AG10803 (cell line): ENCODE results near the gene COCH.

Source experiments
- DNase-seq: peaks from one replicate; pipeline ENCODE4 v3.0.0; 2010; ENCODE audit warnings: low read depth
- H3K4me3 ChIP-seq: 2 replicates; pipeline ENCODE4 v1.5.1; 2011; ENCODE audit warnings: mild to moderate bottlenecking, low read length, control low read depth
- CTCF ChIP-seq: conservative IDR thresholded peaks from 2 replicates; pipeline ENCODE4 v1.5.1; 2011; ENCODE audit warnings: mild to moderate bottlenecking, low read length, control low read depth, inconsistent platforms

The COCH gene

GRCh38 chr14:30903285-30904124 is 29.1 kb downstream of the COCH start:
- DNase-seq, result no peak
- H3K4me3 ChIP-seq, result no peak overlapping the region
- no peak for TF ChIP-seq CTCF

GRCh38 chr14:30906752-30907658 is 32.6 kb downstream of the COCH start:
- TF ChIP-seq CTCF, result peak; percentile 25
- no peak overlapping the region for H3K4me3 ChIP-seq
- DNase-seq, result no peak

- no peak for TF ChIP-seq CTCF
- no peak overlapping the region for H3K4me3 ChIP-seq
- no peak for DNase-seq
Observed at GRCh38 chr14:30907659-30908057, 33.3 kb downstream of the COCH start.

- no peak for DNase-seq
- no peak overlapping the region for H3K4me3 ChIP-seq
- no peak for TF ChIP-seq CTCF
Observed at GRCh38 chr14:30908826-30909225, 34.5 kb downstream of the COCH start.

GRCh38 chr14:30914812-30915211 is 40.5 kb downstream of the COCH start:
- no peak for TF ChIP-seq CTCF
- H3K4me3 ChIP-seq, result no peak overlapping the region
- DNase-seq, result no peak

GRCh38 chr14:30915596-30915995 is 41.2 kb downstream of the COCH start:
- no peak for DNase-seq
- no peak overlapping the region for H3K4me3 ChIP-seq
- no peak for TF ChIP-seq CTCF
